Testis (tissue), 2 donors: ENCODE data around the gene ANXA2R.

ENCODE experiments used
- CTCF ChIP-seq, 3 experiments: fragments of 450-650 bp in 2 of 3; fragments of 200-600 bp in 1 of 3; sonication (generic) in 1 of 3; IDR thresholded peaks; one replicate each; pipeline ENCODE4 v1.5.1; 2016 to 2019; ENCODE audit warnings: antibody characterized with exemption in 3 of 3, mild to moderate bottlenecking in 2 of 3, moderate library complexity in 1 of 3
- POLR2A ChIP-seq: fragments of 450-650 bp; IDR thresholded peaks from one replicate; pipeline ENCODE4 v1.6.1; 2017; ENCODE audit warnings: antibody characterized with exemption, mild to moderate bottlenecking, moderate library complexity

GRCh38 chr5:42991404-42992087 lies 48.6 kb downstream of the ANXA2R start:
- TF ChIP-seq POLR2A = no peak
- TF ChIP-seq CTCF (IDR thresholded peaks at IDR 0.05) = no peak
